H1 (cell line): Measurements from ENCODE around the gene ENOX2. TPM values are rescaled to one million over a fixed set of nuclear protein-coding genes. Genes with fewer than 3 reads are reported as not detected.

ENCODE experiments used
- CHD7 ChIP-seq: fragments of 300-600 bp; sonication (generic); IDR thresholded peaks from 2 replicates; pipeline ENCODE4 v1.7.1; 2012; ENCODE audit warnings: low read length, moderate library complexity, mild to moderate bottlenecking, inconsistent platforms; ENCODE audit not compliant: insufficient replicate concordance
- polyA plus RNA-seq, 7 experiments: library from polyadenylated mRNA; depleted of rRNA in 3 of 7; stranded (reverse) in 5 of 7; unstranded in 2 of 7; fragments of >200 nt in 5 of 7; fragments of 200-250 nt in 2 of 7; gene quantifications; 1 replicate in 5 of 7; 2 replicates in 1 of 7; 4 replicates in 1 of 7; pipeline versions ENCODE4 v1.2.1 to v1.2.3, GENCODE V29; 2011 to 2013; ENCODE audit warnings: missing spikeins in 2 of 7, mixed read lengths in 2 of 7
- total RNA-seq: library from RNA; stranded (reverse); fragmentation: NEBNext Ultra II Directional; extraction: Animal tissue kit (Norgen Biotek cat#: 25700); gene quantifications from 2 replicates; pipeline ENCODE4 v1.2.1, GENCODE V29; 2021

Gene ENOX2
- total and polyA plus RNA-seq, 2 of the 8 experiments (the other 6 are each of a cell fraction or from before 2014, with no cell fraction given) = 4.5 to 12.3 TPM

DNA sequence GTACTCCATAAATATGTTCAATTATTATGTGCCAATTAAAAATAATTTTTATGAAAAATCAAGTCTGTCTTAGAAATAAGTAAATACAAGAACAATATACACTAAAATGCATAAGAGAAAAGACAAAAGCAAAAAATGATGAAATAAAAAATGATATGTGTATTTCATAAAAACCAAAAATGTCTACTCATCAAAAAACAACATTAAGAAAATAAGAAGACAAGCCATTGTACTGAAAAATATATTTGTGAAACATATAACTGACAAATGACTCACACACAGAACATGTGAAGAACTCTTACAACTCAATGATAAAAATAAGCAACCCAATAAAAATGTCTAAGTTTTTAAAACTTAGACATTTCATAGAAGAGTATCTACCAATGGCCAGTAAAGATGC is 34.1 kb upstream of the ENOX2 start (continued):
- no peak for TF ChIP-seq CHD7
